ENCODE data around the gene PSMC6.

The PSMC6 gene

DNA sequence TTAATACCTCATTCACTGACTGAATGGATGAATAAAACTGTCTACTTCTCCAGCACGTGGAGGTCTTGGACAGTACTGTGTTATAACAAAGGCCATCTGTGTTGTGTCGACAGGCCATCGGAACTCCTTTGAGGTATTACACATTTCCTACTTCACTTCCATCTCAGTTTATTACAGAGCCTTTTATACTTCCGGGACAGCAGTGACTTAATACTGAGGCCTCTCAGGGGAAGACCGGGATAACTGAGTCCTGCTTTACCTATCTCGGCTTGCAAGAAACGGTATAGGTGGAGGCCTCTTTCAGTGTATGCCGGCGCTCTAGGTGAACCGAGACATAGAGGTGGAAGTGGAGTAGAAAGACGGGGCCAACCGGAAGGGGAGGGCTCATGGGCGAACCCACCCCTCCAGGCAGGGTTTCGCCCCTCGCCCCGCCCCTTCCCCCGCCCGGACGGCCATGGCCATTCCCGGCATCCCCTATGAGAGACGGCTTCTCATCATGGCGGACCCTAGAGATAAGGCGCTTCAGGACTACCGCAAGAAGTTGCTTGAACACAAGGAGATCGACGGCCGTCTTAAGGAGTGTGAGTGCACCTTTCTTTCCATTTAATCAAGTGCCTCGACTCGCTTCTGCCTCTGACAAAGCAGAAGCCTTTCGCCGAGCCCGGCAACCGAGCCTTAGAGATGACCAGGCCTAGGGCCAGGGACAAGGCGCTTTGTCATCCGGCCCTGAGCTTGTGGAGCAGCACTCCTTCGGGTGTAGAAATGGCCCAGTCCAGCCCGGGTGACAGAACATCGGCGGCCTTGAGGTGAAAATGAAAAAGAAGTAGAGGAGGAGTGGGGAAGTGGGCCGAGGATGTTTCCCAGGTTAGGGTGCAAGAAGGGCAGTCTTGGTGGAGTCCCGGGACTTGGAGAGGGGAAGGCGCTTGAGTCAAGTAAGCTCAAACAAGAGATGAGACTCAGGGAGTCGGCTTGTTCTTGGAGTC, at the start of gene PSMC6:
Gene PSMC6, plus strand, starts transcription at position 477 of the 983 bp plus-strand sequence. Its CDS starts 20 bp downstream, at position 497.
- DNase-seq (ENCODE audit: low spot score): peak; percentile 94

DNA sequence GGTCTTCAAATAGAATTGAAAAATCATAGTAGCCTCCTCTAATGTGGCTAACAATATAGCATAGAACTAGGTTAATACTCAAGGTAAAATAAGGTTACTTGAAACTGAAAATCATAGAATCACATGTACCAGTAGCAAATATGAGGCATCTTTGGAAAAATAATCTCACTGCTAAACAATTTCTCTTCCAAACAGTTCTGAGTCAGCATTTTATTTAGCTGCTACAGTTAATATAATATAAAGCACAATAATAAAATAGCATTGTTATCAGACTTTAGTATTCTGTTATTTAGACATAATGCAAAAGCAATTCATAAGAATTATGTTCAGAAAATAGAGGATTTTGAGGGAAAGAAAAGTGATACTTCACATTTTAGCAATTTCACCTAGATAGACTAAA, 46.7 kb upstream of the PSMC6 start:
- DNase-seq (ENCODE audit: low spot score): no peak

DNA sequence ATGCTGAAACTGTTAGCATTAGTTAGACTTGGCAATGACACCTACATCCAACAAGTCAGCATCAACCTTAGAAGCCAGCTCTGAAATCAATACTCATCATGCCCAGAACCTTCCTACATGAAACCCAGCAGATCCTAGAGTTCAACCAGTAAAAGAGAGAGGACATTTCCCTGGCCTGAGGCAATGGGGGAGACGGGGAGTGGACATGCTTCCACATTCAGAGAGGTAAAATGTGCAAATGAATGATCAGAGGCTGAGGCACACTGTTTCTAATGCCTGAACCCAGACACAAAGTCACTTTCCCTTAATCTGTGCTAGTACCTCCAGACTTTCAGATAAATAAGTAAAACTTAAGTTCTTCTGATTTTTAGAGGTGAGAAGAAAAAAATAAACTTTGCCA, 46.2 kb upstream of the PSMC6 start:
- DNase-seq (ENCODE audit: low spot score): no peak

DNA sequence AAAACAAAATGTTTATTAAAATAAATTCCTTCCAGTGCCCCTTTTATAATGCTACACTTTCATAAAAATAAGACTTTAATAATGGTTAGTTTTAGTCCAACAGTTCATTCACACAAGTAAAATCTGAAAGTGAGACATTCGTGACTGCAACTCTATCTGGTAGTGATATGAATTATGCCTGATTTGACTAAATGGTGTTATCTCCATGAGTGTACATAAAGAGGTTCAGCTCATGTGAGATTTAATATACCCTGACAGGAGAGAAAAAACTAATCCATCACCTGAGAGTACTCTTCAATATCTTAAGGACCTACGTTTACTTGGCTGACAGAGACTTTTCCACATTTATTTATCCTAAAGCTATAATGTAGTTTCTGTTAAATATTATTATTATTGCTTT, 45.7 kb upstream of the PSMC6 start:
- DNase-seq (ENCODE audit: low spot score): no peak

DNA sequence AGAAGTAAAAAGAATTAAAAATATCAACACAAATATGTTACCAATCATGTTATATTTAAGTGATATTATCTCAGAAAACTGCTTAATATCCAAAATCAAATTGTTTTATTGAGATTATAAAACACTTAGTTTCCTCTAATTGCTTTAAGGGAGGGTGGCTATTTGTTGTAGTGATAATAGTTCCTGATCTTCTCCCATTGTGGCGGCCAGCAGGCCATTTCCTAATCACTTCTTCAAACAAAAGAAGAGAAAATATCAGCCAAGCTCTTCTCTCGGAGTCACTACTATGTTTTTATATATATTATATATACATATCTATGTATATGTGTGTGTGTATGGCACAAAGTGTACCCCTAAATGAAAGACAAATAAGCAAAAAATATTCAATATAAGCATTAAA, 43.1 kb upstream of the PSMC6 start:
- DNase-seq (ENCODE audit: low spot score): no peak

DNA sequence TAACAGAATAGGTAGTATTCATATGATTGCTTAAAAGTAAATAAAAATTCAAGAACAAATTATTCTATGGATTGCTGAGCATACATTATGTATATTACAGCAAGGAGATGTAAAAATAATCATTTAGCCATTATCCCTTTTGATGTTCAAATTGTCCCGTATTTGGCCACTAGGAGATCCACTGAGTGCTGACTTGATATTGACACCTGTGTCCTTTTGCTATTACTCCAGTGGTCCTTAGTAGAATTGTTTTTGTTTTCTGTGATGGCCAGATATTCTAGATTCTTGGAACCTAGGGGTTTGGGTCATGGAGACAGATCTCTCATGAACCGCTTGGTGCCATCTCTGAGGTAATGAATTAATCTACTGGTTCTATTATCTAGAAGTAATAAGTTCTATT, 28.4 kb upstream of the PSMC6 start:
- DNase-seq (ENCODE audit: low spot score): no peak

DNA sequence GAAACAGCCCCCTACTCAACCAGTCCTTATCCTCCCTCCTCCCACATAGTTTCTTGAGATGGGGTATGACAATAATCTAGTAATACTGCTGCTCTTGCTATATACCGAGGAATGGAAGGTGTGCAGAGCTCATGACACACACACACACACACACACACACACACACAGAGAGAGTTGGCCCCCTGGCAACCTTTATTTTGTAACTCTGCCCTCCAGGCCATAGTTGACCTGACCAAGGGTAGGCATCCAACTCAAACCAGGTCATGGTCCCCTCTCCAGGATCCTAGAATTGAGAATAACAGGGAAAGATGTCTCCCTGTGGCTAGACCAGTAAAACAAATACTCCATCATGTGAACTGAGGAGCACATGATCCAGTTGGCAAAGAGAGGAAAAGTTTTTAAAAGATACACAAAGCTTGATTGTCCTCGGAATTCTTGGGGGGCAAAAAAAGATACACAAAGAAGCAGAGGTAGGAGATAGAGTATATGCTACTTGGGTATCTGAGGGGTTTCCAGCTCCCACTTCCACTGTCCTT, 22.9 kb upstream of the PSMC6 start:
- DNase-seq (ENCODE audit: low spot score): no peak

DNA sequence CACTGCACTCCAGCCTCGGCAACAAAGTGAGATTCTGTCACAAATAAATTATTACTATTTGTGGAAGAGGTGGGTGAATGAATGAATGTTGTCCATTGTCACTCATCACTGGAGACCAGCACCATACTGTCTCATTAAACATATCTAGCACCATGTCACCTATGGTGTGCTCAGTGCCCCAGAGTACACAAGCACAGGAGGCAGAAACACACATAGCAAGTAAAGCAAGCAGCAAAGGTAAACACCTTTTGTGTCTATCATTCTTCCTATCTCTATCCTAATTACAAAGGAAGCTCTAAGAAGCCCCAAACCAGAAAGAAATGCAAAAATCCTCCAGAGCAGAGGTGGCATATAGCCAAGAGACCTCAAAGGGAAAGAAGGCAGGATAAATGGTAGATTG, 20.8 kb upstream of the PSMC6 start:
- no peak for DNase-seq (ENCODE audit: low spot score)

DNA sequence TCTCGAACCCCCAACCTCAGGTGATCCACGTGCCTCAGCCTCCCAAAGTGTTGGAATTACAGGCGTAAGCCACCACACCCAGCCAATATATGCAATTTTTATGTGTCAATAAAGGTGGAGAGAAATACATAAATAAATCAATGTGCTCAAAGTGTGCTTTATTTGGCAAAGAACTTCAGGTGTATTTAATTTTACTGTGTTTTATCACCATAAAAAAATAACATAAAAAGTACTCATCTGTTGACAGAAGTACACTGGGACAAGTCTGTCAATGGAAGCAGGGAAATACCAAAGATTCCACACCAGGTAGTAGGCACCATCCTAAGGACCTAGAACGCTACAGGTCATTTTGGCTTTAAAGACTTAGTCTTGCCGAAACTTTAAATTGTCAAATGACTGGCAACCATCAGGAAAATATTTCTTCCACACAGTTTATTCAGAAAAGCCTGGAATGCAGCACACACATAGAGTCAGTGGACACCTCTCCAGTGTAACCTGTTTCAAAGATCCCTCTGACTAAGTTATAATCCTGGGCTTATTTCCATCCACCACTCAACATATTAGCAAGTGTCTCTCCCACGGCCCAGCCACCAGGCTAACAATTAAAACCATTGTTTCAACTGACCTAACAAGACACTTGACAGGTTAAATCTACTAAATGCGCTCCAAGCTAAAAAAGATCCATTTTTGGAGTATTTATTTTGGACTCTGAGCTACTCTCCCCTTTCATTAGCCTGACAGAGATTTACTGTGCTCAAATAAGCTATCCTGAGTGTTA, 15.8 kb upstream of the PSMC6 start:
- peak; percentile 39 for DNase-seq (ENCODE audit: low spot score)

DNA sequence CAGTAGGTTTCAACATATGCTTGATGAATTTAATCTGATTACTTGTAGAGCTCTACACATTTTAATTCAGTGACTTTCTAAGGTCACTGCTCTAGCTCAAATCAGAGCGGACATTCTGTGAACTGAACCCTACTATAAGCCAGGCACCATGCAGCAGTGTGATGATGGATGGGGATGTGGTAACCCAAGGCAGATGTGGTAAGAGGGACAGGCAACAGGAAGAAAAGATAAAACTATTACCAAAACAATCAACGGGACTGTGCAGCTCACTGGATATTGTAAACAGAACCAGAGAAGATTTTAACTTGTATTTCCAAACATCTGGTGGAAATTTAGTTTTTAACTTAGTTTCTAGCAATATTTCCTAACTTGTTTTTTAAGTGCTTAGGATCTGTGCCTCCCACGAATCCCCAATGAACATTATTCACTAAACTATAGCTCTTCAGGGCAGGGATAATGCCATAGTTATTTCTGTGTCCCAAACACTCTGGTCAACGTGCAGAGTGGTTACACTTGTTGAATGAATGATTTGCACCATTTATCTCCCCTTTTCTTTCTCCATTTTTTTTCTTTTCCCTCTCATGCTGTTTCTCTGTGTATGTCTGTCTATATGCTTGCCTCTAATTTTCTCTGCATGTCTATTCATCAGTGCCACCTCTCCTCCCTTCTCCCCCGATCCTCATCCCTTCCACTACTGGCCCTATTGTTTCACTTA, 14.6 kb upstream of the PSMC6 start:
- DNase-seq (ENCODE audit: low spot score): no peak

DNA sequence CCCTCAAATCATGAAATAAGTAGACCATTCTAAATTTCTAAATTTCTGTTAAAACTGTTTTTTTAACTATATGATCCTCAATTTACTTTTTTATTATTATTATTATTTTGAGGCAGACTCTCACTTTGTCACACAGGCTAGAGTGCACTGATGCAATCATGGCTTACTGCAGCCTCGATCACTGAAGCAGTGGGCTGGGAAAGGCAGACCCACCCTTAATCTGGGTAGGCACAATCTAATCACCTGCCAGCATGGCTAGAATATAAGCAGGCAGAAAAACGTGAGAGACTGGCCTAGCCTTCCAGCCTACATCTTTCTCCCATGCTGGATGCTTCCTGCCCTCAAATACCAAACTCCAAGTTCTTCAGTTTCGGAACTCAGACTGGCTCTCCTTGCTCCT, 14.0 kb upstream of the PSMC6 start:
- no peak for DNase-seq (ENCODE audit: low spot score)

DNA sequence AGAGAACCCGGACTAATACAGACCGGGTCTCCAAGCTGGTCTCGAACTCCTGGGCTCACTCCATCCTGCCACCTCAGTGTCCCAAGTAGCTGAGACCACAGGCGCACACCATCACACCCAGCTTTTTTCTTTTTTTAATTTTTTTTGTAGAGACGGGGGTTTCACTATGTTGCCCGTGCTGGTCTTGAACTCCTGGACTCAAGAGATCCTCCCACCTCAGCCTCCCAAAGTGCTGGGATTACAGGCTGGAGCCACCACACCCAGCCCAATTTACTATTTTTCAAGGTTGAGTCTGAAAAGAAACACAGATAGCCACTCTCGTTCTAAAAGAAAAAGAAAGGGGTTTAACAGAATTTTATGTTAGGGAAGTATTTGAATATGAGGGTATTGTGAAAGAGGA, 13.5 kb upstream of the PSMC6 start:
- DNase-seq (ENCODE audit: low spot score): no peak

DNA sequence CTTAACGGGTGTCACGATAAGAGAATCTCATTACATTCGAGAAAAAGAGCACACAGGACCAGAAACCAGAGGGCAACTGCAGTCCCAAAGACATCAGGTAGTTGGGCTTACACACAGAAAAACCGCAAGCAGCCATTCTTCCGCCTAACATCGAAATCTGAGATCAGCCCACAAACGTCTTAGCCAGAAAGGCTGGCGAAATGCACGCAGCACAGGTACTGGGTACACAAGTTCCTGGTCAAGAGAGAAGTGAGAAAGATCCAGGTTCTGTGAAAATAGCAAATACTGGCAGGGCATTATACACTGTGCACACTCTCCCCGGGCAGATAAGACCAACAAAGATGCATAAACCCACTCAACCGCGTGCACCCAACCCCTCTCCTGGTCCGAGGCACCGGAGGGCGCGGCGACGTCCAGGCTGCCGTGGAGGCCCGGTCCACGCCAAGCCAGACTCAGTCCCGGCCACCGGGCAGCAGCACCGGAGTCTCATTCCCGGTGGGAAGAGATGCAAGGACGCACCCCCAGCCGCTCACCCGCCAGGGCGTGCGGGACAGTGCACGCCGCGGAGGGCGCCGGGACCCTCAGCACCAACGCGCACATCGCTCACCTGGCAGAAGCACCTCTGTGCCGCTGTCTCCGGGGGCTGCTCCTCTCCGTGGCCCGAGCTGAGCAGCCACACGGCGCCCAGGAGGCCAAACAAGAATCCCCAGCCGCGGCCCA, 12.1 kb upstream of the PSMC6 start:
- peak; percentile 46 for DNase-seq (ENCODE audit: low spot score)

DNA sequence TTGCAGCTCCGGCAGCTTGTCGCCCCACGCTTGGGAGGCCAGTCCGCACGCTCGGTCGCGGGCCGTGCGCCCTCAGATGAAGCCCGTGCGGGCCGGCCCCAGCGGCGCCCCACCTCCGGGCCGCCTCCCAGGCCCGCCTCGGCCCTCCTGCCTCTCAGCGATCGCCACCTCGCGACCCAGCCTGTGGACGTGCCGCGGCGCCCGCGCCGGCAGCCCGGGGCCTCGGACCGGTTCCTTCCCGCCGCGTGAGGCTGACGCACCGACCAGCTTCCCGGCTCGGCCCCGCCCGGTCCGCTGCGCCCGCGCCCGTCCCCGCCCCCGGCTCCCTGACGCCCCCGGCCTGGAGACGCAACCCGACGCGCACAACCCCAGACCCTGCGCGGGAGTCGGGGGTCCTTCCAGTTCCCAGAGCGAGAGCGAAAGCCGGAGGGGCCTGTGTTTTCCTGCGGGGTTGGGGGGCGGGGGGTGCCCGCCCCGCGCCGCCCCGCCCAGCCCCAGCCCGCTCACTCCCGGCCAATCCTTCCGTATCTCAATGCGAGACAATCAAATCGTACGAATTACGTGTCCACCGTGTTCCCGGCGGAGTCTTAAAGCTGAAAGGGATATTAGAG, 11.4 kb upstream of the PSMC6 start, which contains the start of gene ERO1A:
Gene ERO1A, minus strand, starts transcription at position 78 of the 611 bp plus-strand sequence. Its CDS starts 77 bp downstream, at position 1.
- peak; percentile 61 for DNase-seq (ENCODE audit: low spot score)

DNA sequence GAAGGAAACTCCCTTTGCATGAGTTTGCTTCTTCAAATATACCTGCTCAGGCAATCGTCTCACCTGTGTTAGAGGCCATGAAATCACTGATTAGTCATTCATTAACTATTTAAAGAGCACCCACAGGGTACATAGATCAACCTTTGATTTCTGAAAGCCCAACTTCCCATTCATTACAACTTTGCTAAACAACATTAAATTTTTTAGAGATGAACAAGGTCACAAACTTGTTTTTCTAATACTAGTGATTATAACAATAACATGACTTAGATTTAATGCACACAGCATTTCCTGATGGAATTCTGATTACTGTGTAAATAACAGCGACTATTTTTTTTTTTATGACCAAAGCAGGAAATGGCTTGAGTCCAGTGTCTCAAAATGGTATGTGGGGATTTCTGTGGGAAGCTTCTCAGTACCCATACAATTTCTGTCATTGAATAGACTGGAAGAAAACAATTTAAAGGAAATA, 6.3 kb upstream of the PSMC6 start:
- DNase-seq (ENCODE audit: low spot score): no peak

DNA sequence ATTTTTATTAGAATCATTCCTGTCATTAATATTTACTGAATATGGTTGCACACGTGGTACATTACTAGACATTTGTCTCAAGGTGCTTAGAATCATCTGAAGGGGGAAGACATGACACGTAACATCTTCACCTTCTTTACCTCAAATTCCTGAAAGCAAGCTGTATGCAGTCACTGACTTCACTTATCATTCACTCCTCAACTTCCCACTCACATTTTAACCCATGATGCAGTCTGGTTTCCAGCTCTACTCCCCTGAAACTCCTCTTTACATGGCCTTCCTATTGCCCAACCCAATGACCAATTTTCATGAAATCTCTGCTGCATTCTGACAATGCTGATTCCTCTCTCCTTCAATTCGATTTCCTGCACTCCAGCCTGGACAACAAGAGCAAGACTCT, 5.8 kb upstream of the PSMC6 start:
- DNase-seq (ENCODE audit: low spot score): no peak

DNA sequence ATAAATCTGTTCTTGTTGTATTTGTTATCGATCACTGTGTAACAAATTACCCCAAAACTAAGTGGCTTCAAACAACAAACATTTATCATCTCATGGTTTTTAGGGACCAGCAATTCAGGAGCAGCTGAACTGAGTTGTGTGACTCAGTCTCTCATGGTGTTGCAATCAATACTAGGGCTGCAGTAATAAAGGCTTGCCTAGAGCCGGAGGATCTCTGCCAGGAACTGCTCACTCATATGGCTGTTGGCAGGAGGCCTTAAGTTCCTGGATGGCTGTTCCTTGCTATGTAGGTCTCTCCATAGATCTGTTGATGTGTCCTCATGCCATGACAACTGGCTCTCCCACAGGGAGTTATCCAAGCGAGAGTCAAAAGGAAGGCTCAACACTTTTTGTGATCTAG, 3.8 kb upstream of the PSMC6 start:
- DNase-seq (ENCODE audit: low spot score): no peak

DNA sequence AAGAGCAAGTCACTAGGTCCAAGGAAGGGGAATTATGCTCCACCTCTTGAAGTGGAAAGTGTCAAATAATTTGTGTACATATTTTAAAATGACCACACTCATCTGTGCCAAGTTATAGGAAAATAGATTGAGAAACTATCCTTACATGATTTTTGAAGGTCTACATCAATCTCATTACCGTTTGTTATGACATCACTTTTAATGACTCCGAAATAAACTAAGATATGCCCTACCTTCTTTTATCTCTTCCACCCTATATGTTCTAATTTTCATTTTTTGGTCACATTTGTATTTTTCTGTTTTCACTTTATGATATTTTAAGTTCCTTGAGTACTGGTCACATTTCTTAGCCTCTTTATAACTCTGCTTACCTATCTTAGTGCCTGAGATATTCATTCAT, 3.3 kb upstream of the PSMC6 start:
- DNase-seq (ENCODE audit: low spot score): no peak

DNA sequence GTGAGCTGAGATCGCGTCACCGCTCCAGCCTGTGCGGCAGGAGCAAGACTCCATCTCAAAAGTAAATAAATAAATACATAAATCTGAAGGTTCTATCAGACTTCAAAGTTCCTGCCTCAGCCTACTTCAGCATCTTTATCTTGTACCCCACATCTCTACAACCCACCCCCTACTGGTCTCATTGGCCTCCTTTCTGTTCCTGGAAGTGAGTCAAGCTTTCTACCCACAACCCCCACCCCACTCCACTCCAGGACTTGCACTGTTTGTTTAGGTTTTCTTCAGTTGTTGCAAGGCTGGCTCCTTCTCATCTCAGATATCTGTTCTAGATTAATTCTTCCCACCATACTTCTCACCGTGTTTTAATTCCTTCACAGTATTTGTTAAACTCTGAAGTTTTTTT, 714 bp upstream of the PSMC6 start:
- DNase-seq (ENCODE audit: low spot score): no peak

DNA sequence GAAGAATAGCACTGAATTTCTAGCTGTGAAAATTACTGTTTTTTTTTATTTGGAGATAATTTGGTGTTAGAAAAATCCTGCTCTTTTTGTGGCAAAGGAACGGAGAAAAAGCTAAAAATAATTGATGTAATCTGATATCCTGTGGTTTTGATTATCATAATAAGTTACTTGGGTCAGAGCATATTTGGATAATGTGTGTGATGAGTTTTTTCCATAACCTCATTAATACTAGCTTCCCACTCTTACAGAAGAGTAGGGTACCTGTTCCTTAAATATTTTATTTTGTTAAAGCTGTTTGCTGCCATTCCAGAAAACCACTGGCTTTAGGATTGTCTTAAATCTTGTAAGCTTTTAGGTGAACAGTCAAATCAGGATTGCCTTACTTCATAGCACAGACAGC, 4.7 kb downstream of the PSMC6 start:
- DNase-seq (ENCODE audit: low spot score): no peak

DNA sequence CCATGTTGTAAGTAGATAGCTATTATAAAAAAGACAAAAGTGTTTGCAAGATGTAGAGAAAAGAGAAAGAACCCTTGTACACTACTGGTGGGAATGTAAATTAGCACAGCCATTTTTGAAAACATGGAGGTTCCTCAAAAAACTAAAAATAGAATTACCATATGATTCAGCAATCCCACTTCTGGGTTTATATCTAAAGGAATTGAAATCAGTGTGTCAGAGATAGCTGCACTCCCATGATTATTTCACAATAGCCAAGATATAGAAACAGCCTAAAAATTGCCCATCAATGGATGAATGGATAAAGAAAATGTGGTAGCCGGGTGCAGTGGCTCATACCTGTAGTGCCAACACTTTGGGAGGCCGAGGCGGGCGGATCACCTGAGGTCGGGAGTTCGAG, 9.2 kb downstream of the PSMC6 start:
- DNase-seq (ENCODE audit: low spot score): no peak
